IMR-90 (cell line): ENCODE measurements around the gene HDX. TPM values are rescaled to one million over a fixed set of nuclear protein-coding genes. Genes with fewer than 3 reads are reported as not detected.
"Not testable (repeated sequence)": the region's sequence is repeated elsewhere in the genome, so short reads cannot be mapped to it uniquely, and the experiment has no call there.

Experiments
- ATAC-seq: fragments of 200-7000 bp; cut with Tn5 transposase; 2 replicates; pipeline ENCODE4 v1.9.1; 2020; ENCODE audit warnings: low read depth, mild to moderate bottlenecking, moderate library complexity
- BruUV-seq: library from RNA; stranded (reverse); fragments of 400-500 nt; replicated peaks from 2 replicates; lab custom pipeline; 2021; lab: Mats Ljungman, UMichigan
- CTCF ChIA-PET: fragments of 300-600 bp; formaldehyde crosslinking; extraction: SDS; loops from one replicate; lab custom pipeline; 2021; ENCODE audit warnings: antibody characterized with exemption; lab: Yijun Ruan, JAX
- POLR2A ChIA-PET: fragments of 300-600 bp; sonication (Branson Sonifier 250); formaldehyde crosslinking; loops from one replicate; lab custom pipeline; 2022; ENCODE audit warnings: antibody characterized with exemption; ENCODE audit not compliant: unreplicated experiment; lab: Charles Lee
- DNase-seq: peaks from one replicate; pipeline ENCODE4 v3.0.0; 2013
- H2AFZ ChIP-seq: replicated peaks from 2 replicates; pipeline ENCODE3; 2013; ENCODE audit warnings: low read length, mild to moderate bottlenecking; ENCODE audit not compliant: poor library complexity
- H2AK5ac ChIP-seq: 2 replicates; pipeline ENCODE4 v1.6.1; 2013; ENCODE audit warnings: low read depth, low read length, inconsistent platforms
- H2AK9ac ChIP-seq: replicated peaks from 2 replicates; pipeline ENCODE3; 2013; ENCODE audit warnings: mild to moderate bottlenecking, low read depth, low read length, moderate library complexity; ENCODE audit not compliant: poor library complexity
- H2BK120ac ChIP-seq: 2 replicates; pipeline ENCODE4 v1.6.1; 2013; ENCODE audit warnings: low read depth, low read length, inconsistent platforms
- H2BK15ac ChIP-seq: 3 replicates; pipeline ENCODE4 v1.6.1; 2013; ENCODE audit warnings: low read depth, low read length, inconsistent platforms
- H2BK20ac ChIP-seq: 2 replicates; pipeline ENCODE4 v1.6.1; 2013; ENCODE audit warnings: low read depth, mild to moderate bottlenecking, inconsistent platforms, low read length, moderate library complexity
- H2BK5ac ChIP-seq: 2 replicates; pipeline ENCODE4 v1.6.1; 2013; ENCODE audit warnings: mild to moderate bottlenecking, low read depth, low read length, inconsistent platforms; ENCODE audit not compliant: poor library complexity, severe bottlenecking
- H3K14ac ChIP-seq: replicated peaks from 2 replicates; pipeline ENCODE4 v1.6.1; 2013; ENCODE audit warnings: low read depth, low read length, inconsistent platforms
- H3K18ac ChIP-seq: 2 replicates; pipeline ENCODE4 v1.6.1; 2013; ENCODE audit warnings: low read depth, low read length, control low read depth
- H3K23ac ChIP-seq: 2 replicates; pipeline ENCODE4 v1.6.1; 2013; ENCODE audit warnings: low read depth, low read length, inconsistent platforms
- H3K27ac ChIP-seq: 2 replicates; pipeline ENCODE4 v1.5.1; 2013; ENCODE audit warnings: mild to moderate bottlenecking, control low read depth, low read length; ENCODE audit not compliant: insufficient read depth
- H3K27me3 ChIP-seq: 2 replicates; pipeline ENCODE4 v1.6.1; 2013; ENCODE audit warnings: low read length; ENCODE audit not compliant: control insufficient read depth, insufficient read depth
- H3K36me3 ChIP-seq: 2 replicates; pipeline ENCODE4 v1.6.1; 2013; ENCODE audit warnings: low read length, mixed read lengths; ENCODE audit not compliant: control insufficient read depth, insufficient read depth
- H3K4ac ChIP-seq: 2 replicates; pipeline ENCODE4 v1.6.1; 2013; ENCODE audit warnings: low read depth, low read length, inconsistent platforms
- H3K4me1 ChIP-seq: 2 replicates; pipeline ENCODE4 v1.6.1; 2013; ENCODE audit warnings: low read length, mixed read lengths; ENCODE audit not compliant: control insufficient read depth, insufficient read depth
- H3K4me2 ChIP-seq: 2 replicates; pipeline ENCODE4 v1.6.1; 2013; ENCODE audit warnings: low read depth, mild to moderate bottlenecking, control low read depth, low read length, moderate library complexity
- H3K4me3 ChIP-seq: 2 replicates; pipeline ENCODE4 v1.5.1; 2013; ENCODE audit warnings: low read depth, mild to moderate bottlenecking, control low read depth, low read length, moderate library complexity; ENCODE audit not compliant: insufficient read depth
- H3K56ac ChIP-seq: 2 replicates; pipeline ENCODE4 v1.6.1; 2013; ENCODE audit warnings: low read length, inconsistent platforms; ENCODE audit not compliant: insufficient read depth; ENCODE audit errors: extremely low read depth
- H3K79me1 ChIP-seq, 2 experiments: 2 replicates each; pipeline ENCODE4 v1.6.1; 2013; ENCODE audit warnings: low read length in 2 of 2, inconsistent platforms in 1 of 2, low read depth in 1 of 2
- H3K9ac ChIP-seq: 2 replicates; pipeline ENCODE4 v1.6.1; 2013; ENCODE audit warnings: low read depth, low read length, control low read depth
- H3K9me1 ChIP-seq: 2 replicates; pipeline ENCODE4 v1.6.1; 2013; ENCODE audit warnings: low read length, inconsistent platforms; ENCODE audit not compliant: insufficient read depth
- H3K9me3 ChIP-seq: 2 replicates; pipeline ENCODE4 v1.6.1; 2013; ENCODE audit warnings: low read length; ENCODE audit not compliant: control insufficient read depth, insufficient read depth
- H4K20me1 ChIP-seq: 2 replicates; pipeline ENCODE4 v1.6.1; 2013; ENCODE audit warnings: low read length, inconsistent platforms; ENCODE audit not compliant: insufficient read depth
- H4K5ac ChIP-seq: 2 replicates; pipeline ENCODE4 v1.6.1; 2013; ENCODE audit warnings: mild to moderate bottlenecking, low read depth, low read length, control low read depth
- H4K8ac ChIP-seq, 2 experiments: 2 replicates each; pipeline ENCODE4 v1.6.1; 2013; ENCODE audit warnings: low read depth in 2 of 2, low read length in 2 of 2, control low read depth in 1 of 2, inconsistent platforms in 1 of 2
- H4K91ac ChIP-seq: 2 replicates; pipeline ENCODE4 v1.6.1; 2013; ENCODE audit warnings: low read depth, low read length, inconsistent platforms; ENCODE audit not compliant: insufficient read depth
- MAFK ChIP-seq: IDR thresholded peaks from 2 replicates; pipeline ENCODE4 v1.6.1; 2012; ENCODE audit warnings: low read depth, low read length, improper control_type of control experiment
- MXI1 ChIP-seq: IDR thresholded peaks from 2 replicates; pipeline ENCODE4 v1.6.1; 2012; ENCODE audit warnings: low read depth, mild to moderate bottlenecking, low read length, moderate library complexity, borderline replicate concordance
- WGBS, 2 experiments: methylation state at CpG; one replicate each; pipeline versions ENCODE4 v1.1.5 to v1.1.7; 2013; ENCODE audit warnings: missing lambda C conversion rate in 2 of 2; ENCODE audit not compliant: insufficient read length in 1 of 2; ENCODE audit errors: extremely low coverage in 2 of 2; 5-methylcytosine and 5-hydroxymethylcytosine counted together
- dilution Hi-C: fragments of 300-500 bp; cut with HindIII; formaldehyde crosslinking; loops from one replicate; pipeline ENCODE4 v1.14.3; 2018; ENCODE audit warnings: low sequenced_read_pairs; ENCODE audit not compliant: unreplicated experiment
- in situ Hi-C: fragments of 300-500 bp; cut with MboI; formaldehyde crosslinking; loops from 3 replicates; pipeline ENCODE4 v1.14.3; 2019; ENCODE audit warnings: low sequenced_read_pairs, inconsistent platforms, mixed read lengths
- intact Hi-C: fragments of 100-400 bp; cut with micrococcal nuclease; formaldehyde crosslinking; loops from 2 replicates; pipeline ENCODE4 v1.10.0; 2022
- polyA plus RNA-seq, 3 experiments: library from polyadenylated mRNA; depleted of rRNA; stranded (reverse); fragments of >200 nt; gene quantifications; 2 replicates each; pipeline ENCODE4 v1.2.3, GENCODE V29; 2012; ENCODE audit warnings: low replicate concordance in 1 of 3
- total RNA-seq: library from RNA; depleted of rRNA; stranded (reverse); fragments of >200 nt; gene quantifications from 2 replicates; pipeline ENCODE4 v1.2.3, GENCODE V29; 2012

The HDX gene
- total and polyA plus RNA-seq, 2 of the 4 experiments (the other 2 are of a cell fraction), result 1.8 to 11.8 TPM

- TF ChIP-seq MXI1, result no peak
- no peak for TF ChIP-seq MAFK
These were observed at the start of gene HDX (continued) for GRCh38 chrX:84501798-84502628.

GRCh38 chrX:84541315-84541714, 39.1 kb upstream of the HDX start:
- H3K4ac ChIP-seq, H3K4me2 ChIP-seq, H2BK20ac ChIP-seq, H4K8ac ChIP-seq, H3K9me3 ChIP-seq, H2BK5ac ChIP-seq, POLR2A ChIA-PET, H3K23ac ChIP-seq, BruUV-seq, H3K18ac ChIP-seq, intact Hi-C loops, dilution Hi-C loops, DNase-seq, H3K9me1 ChIP-seq, in situ Hi-C loops, H2BK15ac ChIP-seq, CTCF ChIA-PET, ATAC-seq, H3K27me3 ChIP-seq, H3K14ac ChIP-seq, H4K5ac ChIP-seq, H3K4me3 ChIP-seq, H2BK120ac ChIP-seq, H3K36me3 ChIP-seq, H4K20me1 ChIP-seq, H2AFZ ChIP-seq, H3K27ac ChIP-seq, H3K4me1 ChIP-seq, H2AK5ac ChIP-seq, H3K56ac ChIP-seq, H3K79me1 ChIP-seq, H3K9ac ChIP-seq, H2AK9ac ChIP-seq, H4K91ac ChIP-seq: not testable (repeated sequence)
- no CpG with 5 or more reads among the region's 2 CpGs for WGBS, 2 experiments

- H3K9ac ChIP-seq, intact Hi-C loops: not testable (repeated sequence)
These were observed 35.4 kb upstream of the HDX start for GRCh38 chrX:84537627-84538026.

More at GRCh38 chrX:84537627-84538026, 35.4 kb upstream of the HDX start:
- H4K5ac ChIP-seq, H2BK5ac ChIP-seq, H3K27ac ChIP-seq, H3K4ac ChIP-seq, H2BK15ac ChIP-seq, H2AFZ ChIP-seq, H3K4me1 ChIP-seq, CTCF ChIA-PET, H3K27me3 ChIP-seq, H3K14ac ChIP-seq, H3K79me1 ChIP-seq, H3K4me3 ChIP-seq, BruUV-seq, POLR2A ChIA-PET, H4K8ac ChIP-seq, H3K36me3 ChIP-seq, H3K56ac ChIP-seq, in situ Hi-C loops, H4K20me1 ChIP-seq, DNase-seq, H3K9me1 ChIP-seq, H2AK9ac ChIP-seq, ATAC-seq, H3K23ac ChIP-seq, H3K4me2 ChIP-seq, dilution Hi-C loops, H2BK20ac ChIP-seq, H4K91ac ChIP-seq, H2BK120ac ChIP-seq, H2AK5ac ChIP-seq, H3K9me3 ChIP-seq, H3K18ac ChIP-seq: not testable (repeated sequence)
- WGBS, 2 experiments, result no CpG with 5 or more reads among the region's 7 CpGs
